ENCODE data around the gene METAP1D.

The METAP1D gene

DNA sequence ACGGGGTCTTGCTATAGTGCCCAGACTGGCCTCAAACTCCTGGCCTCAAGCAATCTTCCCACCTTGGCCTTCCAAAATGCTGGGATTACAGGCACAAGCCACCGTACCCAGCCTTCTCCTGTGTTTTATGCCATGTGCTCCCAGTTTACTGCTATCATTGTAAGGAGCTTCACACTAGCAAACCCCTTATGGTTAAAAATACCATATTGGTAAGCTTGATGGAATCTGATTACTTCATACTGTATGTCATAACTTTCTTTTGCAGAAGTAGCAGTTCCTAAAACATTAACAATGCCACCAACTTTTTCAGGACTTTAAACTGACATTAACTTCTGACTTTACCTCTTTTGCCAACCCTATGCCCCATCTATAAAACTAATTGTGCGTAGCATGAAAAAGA lies 41.3 kb upstream of the METAP1D start:
- Histone ChIP-seq H3K27me3 (no peaks in the 10 kb centered on the region), H3K9me3 (no peaks in the 10 kb centered on the region), H3K36me3 (peaks cover 0 to 7% (median 0%) of the 10 kb centered on the region in 3 donors), H3K4me3 (no peak overlapping the region), H3K27ac (no peak overlapping the region), H3K4me1 (peaks cover 0 to 7% (median 0%) of the 10 kb centered on the region in 4 donors)
- intact Hi-C loops (cut with DNase I; ENCODE audit: low total_unique reads) = no loop called here
- TF ChIP-seq, protein P1, sequence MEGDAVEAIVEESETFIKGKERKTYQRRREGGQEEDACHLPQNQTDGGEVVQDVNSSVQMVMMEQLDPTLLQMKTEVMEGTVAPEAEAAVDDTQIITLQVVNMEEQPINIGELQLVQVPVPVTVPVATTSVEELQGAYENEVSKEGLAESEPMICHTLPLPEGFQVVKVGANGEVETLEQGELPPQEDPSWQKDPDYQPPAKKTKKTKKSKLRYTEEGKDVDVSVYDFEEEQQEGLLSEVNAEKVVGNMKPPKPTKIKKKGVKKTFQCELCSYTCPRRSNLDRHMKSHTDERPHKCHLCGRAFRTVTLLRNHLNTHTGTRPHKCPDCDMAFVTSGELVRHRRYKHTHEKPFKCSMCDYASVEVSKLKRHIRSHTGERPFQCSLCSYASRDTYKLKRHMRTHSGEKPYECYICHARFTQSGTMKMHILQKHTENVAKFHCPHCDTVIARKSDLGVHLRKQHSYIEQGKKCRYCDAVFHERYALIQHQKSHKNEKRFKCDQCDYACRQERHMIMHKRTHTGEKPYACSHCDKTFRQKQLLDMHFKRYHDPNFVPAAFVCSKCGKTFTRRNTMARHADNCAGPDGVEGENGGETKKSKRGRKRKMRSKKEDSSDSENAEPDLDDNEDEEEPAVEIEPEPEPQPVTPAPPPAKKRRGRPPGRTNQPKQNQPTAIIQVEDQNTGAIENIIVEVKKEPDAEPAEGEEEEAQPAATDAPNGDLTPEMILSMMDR (IDR thresholded peaks at IDR 0.05) = no peak
- DNase-seq = no peak

DNA sequence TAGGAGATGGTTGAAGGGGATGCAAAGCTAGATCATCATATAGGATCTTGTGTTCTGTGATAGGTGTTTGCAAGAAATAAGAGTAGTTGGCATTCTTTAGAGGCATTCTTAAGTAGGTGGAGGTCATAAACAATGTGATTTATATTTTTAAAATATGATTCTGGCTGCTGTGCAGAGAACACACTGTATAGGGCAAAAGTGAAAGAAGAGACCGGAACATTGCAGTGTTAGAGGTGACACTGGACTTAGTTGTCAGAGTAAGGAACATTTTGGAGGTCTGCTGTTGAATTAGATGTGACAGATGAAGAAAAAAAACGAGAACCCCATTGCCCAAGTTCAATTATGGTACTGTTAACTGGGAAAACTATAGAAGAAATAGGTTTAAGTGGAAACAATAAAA lies 39.8 kb upstream of the METAP1D start:
- intact Hi-C loops (cut with DNase I; ENCODE audit: low total_unique reads) = no loop called here
- TF ChIP-seq, protein P1 (IDR thresholded peaks at IDR 0.05) = no peak
- H3K4me3 ChIP-seq = no peak overlapping the region
- H3K4me1 ChIP-seq = peaks cover 0 to 7% (median 0%) of the 10 kb centered on the region in 4 donors
- peaks cover 0 to 7% (median 0%) of the 10 kb centered on the region in 3 donors for H3K36me3 ChIP-seq
- no peaks in the 10 kb centered on the region for H3K27me3 ChIP-seq
- H3K27ac ChIP-seq = no peak overlapping the region
- DNase-seq = no peak
- H3K9me3 ChIP-seq = no peaks in the 10 kb centered on the region

DNA sequence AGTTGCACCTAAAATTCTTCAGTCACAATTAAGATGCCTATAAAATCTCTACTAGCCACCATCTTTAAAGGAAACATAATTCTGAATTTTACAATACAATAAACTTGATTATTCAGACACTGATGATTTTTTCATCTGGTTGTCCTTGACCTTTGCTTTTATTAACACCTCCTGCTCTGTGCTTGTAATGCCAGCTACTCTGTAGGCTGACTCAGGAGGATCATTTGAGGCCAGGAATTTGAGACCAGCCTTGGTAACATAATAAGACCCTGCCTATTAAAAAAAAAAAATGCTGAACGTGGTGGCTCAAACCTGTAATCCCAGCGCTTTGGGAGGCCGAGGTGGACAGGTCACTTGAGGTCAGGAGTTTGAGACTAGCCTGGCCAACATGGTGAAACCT lies 39.2 kb upstream of the METAP1D start:
- TF ChIP-seq, protein P1 (IDR thresholded peaks at IDR 0.05) = no peak
- no peak overlapping the region for H3K27ac ChIP-seq
- no peaks in the 10 kb centered on the region for H3K27me3 ChIP-seq
- peaks cover 0 to 7% (median 0%) of the 10 kb centered on the region in 4 donors for H3K4me1 ChIP-seq
- H3K9me3 ChIP-seq = no peaks in the 10 kb centered on the region
- no peak for DNase-seq
- H3K4me3 ChIP-seq = no peak overlapping the region
- peaks cover 0 to 10% (median 1%) of the 10 kb centered on the region in 3 donors for H3K36me3 ChIP-seq
- intact Hi-C loops (cut with DNase I; ENCODE audit: low total_unique reads) = no loop called here

DNA sequence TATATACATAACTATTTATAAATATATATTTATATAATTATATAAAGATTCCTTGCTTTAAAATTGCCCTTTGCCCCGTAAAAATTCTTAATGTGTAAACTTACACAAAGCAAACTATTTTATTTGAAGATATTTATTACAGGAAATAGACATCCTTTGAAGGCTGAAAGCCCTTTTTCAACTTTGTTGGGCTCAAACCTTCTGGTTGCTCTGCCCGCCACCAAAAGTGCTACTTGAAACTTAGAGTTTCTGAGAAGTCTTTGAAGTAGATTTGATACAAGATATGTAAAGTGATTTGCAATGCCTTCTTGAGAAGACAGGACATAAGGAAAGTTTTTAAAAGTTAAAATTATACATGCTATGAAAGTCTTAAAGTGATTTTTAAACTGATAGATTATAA lies 36.6 kb upstream of the METAP1D start:
- no peak for DNase-seq
- TF ChIP-seq, protein P1 (IDR thresholded peaks at IDR 0.05) = no peak
- H3K27me3 ChIP-seq = no peaks in the 10 kb centered on the region
- H3K4me1 ChIP-seq = peaks cover 0 to 7% (median 0%) of the 10 kb centered on the region in 4 donors
- no peaks in the 10 kb centered on the region for H3K9me3 ChIP-seq
- no peak overlapping the region for H3K27ac ChIP-seq
- intact Hi-C loops (cut with DNase I; ENCODE audit: low total_unique reads) = no loop called here
- H3K36me3 ChIP-seq = peaks cover 18 to 26% (median 20%) of the 10 kb centered on the region in 3 donors
- H3K4me3 ChIP-seq = no peak overlapping the region

DNA sequence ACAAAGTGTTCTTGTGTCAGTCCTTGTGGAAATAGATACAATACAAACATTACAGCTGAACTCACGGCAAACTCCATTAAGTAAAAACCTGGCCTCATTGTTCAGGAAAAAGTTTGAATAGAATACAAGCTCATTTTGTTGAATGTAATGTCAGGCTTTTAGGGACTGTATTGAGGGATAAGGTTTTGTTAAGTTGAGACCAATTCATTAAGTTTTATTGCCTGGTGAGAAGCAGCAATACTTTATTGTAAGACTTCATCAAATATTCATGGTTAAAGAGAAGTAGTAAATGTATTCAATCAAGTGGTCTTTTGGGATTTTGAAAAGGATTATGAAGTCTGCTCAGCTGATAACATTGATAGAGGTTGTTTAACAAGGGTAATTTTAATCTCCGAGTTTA lies 35.4 kb upstream of the METAP1D start:
- DNase-seq = no peak
- intact Hi-C loops (cut with DNase I; ENCODE audit: low total_unique reads) = no loop called here
- Histone ChIP-seq H3K36me3 (peaks cover 18 to 32% (median 20%) of the 10 kb centered on the region in 3 donors), H3K27ac (no peak overlapping the region), H3K9me3 (no peaks in the 10 kb centered on the region), H3K27me3 (no peaks in the 10 kb centered on the region), H3K4me1 (no peaks in the 10 kb centered on the region), H3K4me3 (no peak overlapping the region)
- TF ChIP-seq, protein P1 (IDR thresholded peaks at IDR 0.05) = no peak

DNA sequence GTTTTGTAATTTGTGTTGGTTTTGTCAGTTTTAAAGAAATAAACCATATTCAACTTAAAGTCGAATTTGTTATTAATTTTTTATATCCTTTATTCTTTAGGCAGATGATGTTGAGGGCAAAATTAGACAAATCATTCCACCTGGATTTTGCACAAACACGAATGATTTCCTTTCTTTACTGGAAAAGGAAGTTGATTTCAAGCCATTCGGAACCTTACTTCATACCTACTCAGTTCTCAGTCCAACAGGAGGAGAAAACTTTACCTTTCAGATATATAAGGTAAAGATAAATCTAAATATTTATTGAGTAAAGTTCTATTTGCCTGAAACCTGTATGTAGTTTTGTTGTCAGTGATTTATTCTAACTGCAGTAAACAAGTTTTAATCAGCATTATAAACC lies 34.5 kb upstream of the METAP1D start:
- TF ChIP-seq, protein P1 (IDR thresholded peaks at IDR 0.05) = no peak
- Histone ChIP-seq H3K27ac (no peak overlapping the region), H3K4me3 (no peak overlapping the region), H3K4me1 (no peaks in the 10 kb centered on the region), H3K9me3 (no peaks in the 10 kb centered on the region), H3K27me3 (no peaks in the 10 kb centered on the region), H3K36me3 (peaks cover 18 to 40% (median 26%) of the 10 kb centered on the region in 3 donors)
- DNase-seq = no peak
- intact Hi-C loops (cut with DNase I; ENCODE audit: low total_unique reads) = no loop called here
